ENCODE results near the gene BBC3.

DNA sequence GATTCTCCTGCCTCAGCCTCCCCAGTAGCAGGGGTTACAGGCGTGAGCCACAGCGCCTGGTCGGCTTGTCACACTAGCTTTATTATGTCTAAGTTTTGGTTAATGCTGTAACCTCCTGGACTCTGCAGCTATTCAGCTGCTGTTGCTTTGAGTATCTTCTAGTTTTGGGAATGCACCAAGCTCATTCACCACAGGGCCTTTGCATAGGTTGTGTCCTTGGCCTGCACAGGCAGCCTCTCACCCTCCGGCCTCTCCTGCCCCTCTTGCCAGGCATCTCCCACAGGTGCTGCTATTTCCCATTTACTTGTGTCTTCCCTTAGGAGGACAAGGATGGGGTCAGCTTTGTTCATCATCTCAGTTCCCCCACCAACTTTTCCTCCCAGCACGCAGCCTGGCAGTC lies 23.0 kb upstream of the BBC3 start:
- TF ChIP-seq CTCF (IDR thresholded peaks at IDR 0.05) = no peak
- no peak for TF ChIP-seq POLR2A (IDR thresholded peaks at IDR 0.05)
